PC-3 (cell line): ENCODE results near the gene PPIL4. TPM values are rescaled to one million over a fixed set of nuclear protein-coding genes. Genes with fewer than 3 reads are reported as not detected.

Source experiments
- ATAC-seq: fragments of 200-7000 bp; cut with Tn5 transposase; 2 replicates; pipeline ENCODE4 v1.9.1; 2020; ENCODE audit warnings: mild to moderate bottlenecking, moderate library complexity
- BruUV-seq: library from RNA; stranded (reverse); fragments of 400-500 nt; replicated peaks from 2 replicates; lab custom pipeline; 2021; lab: Mats Ljungman, UMichigan
- CTCF ChIA-PET: fragments of 300-600 bp; sonication (Branson Sonifier 250); formaldehyde crosslinking; loops from one replicate; lab custom pipeline; 2022; ENCODE audit warnings: antibody characterized with exemption; lab: Charles Lee
- POLR2A ChIA-PET: fragments of 300-600 bp; sonication (Branson Sonifier 250); formaldehyde crosslinking; loops from one replicate; lab custom pipeline; 2022; ENCODE audit warnings: antibody characterized with exemption; ENCODE audit not compliant: unreplicated experiment; lab: Charles Lee
- DNase-seq: peaks from one replicate; pipeline ENCODE4 v3.0.0-alpha.2; 2015
- H2AFZ ChIP-seq: fragments of 300-600 bp; sonication (generic); 2 replicates; pipeline ENCODE4 v1.6.0; 2016; ENCODE audit warnings: antibody characterized with exemption, low read length
- H3F3A ChIP-seq: fragments of 300-600 bp; sonication (generic); one replicate; pipeline ENCODE4 v1.6.0; 2017; ENCODE audit warnings: antibody characterized with exemption, low read length, control low read depth, mild to moderate bottlenecking; ENCODE audit not compliant: unreplicated experiment
- H3K27ac ChIP-seq: fragments of 300-600 bp; sonication (generic); 2 replicates; pipeline ENCODE4 v1.5.1; 2016; ENCODE audit warnings: mild to moderate bottlenecking, low read length
- H3K27me3 ChIP-seq: fragments of 300-600 bp; sonication (generic); 2 replicates; pipeline ENCODE4 v1.6.1; 2016; ENCODE audit warnings: low read length, mixed read lengths
- H3K36me3 ChIP-seq: fragments of 300-600 bp; sonication (generic); 2 replicates; pipeline ENCODE4 v1.6.1; 2016; ENCODE audit warnings: low read depth, mixed run types, low read length, mixed read lengths
- H3K4me1 ChIP-seq: fragments of 300-600 bp; sonication (generic); 2 replicates; pipeline ENCODE4 v1.5.1; 2016; ENCODE audit warnings: low read length; ENCODE audit not compliant: insufficient read depth
- H3K4me2 ChIP-seq: fragments of 300-600 bp; sonication (generic); 2 replicates; pipeline ENCODE4 v1.6.0; 2016; ENCODE audit warnings: low read length
- H3K4me3 ChIP-seq: fragments of 300-600 bp; sonication (generic); 2 replicates; pipeline ENCODE4 v1.5.1; 2016; ENCODE audit warnings: mild to moderate bottlenecking, low read length, mixed read lengths
- H3K79me2 ChIP-seq: fragments of 300-600 bp; sonication (generic); 2 replicates; pipeline ENCODE4 v1.6.1; 2017; ENCODE audit warnings: low read length, mixed read lengths
- H3K9ac ChIP-seq: fragments of 300-600 bp; sonication (generic); 2 replicates; pipeline ENCODE4 v1.6.0; 2016; ENCODE audit warnings: mild to moderate bottlenecking, low read length
- H3K9me2 ChIP-seq: fragments of 300-600 bp; sonication (generic); replicated peaks from 2 replicates; pipeline ENCODE4 v1.6.1; 2016; ENCODE audit warnings: mixed run types, low read length, mixed read lengths
- H3K9me3 ChIP-seq: fragments of 300-600 bp; sonication (generic); 2 replicates; pipeline ENCODE4 v1.6.1; 2016; ENCODE audit warnings: low read length, mixed read lengths
- H4K20me1 ChIP-seq: fragments of 300-600 bp; sonication (generic); 2 replicates; pipeline ENCODE4 v1.6.1; 2016; ENCODE audit warnings: low read length, mixed read lengths
- EZH2 ChIP-seq: fragments of 300-600 bp; sonication (generic); IDR thresholded peaks from one replicate; pipeline ENCODE4 v1.6.1; 2017; ENCODE audit warnings: antibody characterized with exemption, mild to moderate bottlenecking, low read length; ENCODE audit not compliant: unreplicated experiment
- EZH2phosphoT487 ChIP-seq: fragments of 300-600 bp; sonication (generic); IDR thresholded peaks from 2 replicates; pipeline ENCODE4 v1.6.1; 2018; ENCODE audit warnings: mild to moderate bottlenecking, antibody characterized with exemption, low read length, borderline replicate concordance
- intact Hi-C: fragments of 100-400 bp; cut with micrococcal nuclease; formaldehyde crosslinking; loops from 2 replicates; pipeline ENCODE4 v1.9.0; 2023
- total RNA-seq: library from RNA; depleted of rRNA; stranded (reverse); fragments of >200 nt; gene quantifications from 2 replicates; pipeline ENCODE4 v1.2.3, GENCODE V29; 2014
- TF ChIP-seq, protein P1 (sequence below): fragments of 300-600 bp; sonication (generic); conservative IDR thresholded peaks from 2 replicates; pipeline ENCODE4 v1.5.1; 2017; ENCODE audit warnings: antibody characterized with exemption, low read depth, mild to moderate bottlenecking, low read length

PPIL4 gene
- total RNA-seq, 1 experiment from 2014 or later: 12.8 TPM

DNA sequence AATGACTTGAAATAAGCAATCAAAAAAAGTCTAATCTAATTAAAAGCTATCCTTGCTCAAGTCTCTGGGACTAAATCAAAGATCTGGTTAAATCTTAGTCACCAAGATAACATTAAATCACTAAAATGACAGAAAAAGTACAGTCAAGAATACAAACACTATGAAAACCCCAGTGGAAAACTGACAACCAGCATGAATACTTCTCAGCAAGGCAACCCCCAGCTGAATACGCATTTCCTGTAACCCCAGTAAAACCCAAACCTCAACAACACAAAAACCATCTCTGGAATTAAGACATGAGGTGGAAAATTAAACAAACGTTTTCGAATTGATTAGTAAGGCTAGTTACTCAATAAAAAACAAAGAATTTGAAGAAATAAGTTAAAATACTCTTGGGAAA, 37.4 kb downstream of the PPIL4 start:
- no peak overlapping the region for H3K4me3 ChIP-seq
- H3K27me3 ChIP-seq: no peaks in the 10 kb centered on the region
- no peak for DNase-seq
- ChIA-PET CTCF (no interaction called here), POLR2A (interaction anchor here (0.5 kb wide), 1 partner anchor 1825 kb away, joined by 3 read pairs; no protein-coding TSS in a partner anchor)
- no peak overlapping the region for H3K4me2 ChIP-seq
- H3K36me3 ChIP-seq: peaks cover 7% of the 10 kb centered on the region
- H2AFZ ChIP-seq: no peak overlapping the region
- no peaks in the 10 kb centered on the region for H3F3A ChIP-seq
- H4K20me1 ChIP-seq: no peaks in the 10 kb centered on the region
- no peaks in the 10 kb centered on the region for H3K79me2 ChIP-seq
- no peak for ATAC-seq
- intact Hi-C loops: no loop called here
- no peak overlapping the region for H3K9ac ChIP-seq
- H3K9me3 ChIP-seq: no peaks in the 10 kb centered on the region
- H3K4me1 ChIP-seq: no peaks in the 10 kb centered on the region
- no TSS peak for BruUV-seq
- TF ChIP-seq EZH2 (no peak), EZH2phosphoT487 (no peak)
- TF ChIP-seq, protein P1, sequence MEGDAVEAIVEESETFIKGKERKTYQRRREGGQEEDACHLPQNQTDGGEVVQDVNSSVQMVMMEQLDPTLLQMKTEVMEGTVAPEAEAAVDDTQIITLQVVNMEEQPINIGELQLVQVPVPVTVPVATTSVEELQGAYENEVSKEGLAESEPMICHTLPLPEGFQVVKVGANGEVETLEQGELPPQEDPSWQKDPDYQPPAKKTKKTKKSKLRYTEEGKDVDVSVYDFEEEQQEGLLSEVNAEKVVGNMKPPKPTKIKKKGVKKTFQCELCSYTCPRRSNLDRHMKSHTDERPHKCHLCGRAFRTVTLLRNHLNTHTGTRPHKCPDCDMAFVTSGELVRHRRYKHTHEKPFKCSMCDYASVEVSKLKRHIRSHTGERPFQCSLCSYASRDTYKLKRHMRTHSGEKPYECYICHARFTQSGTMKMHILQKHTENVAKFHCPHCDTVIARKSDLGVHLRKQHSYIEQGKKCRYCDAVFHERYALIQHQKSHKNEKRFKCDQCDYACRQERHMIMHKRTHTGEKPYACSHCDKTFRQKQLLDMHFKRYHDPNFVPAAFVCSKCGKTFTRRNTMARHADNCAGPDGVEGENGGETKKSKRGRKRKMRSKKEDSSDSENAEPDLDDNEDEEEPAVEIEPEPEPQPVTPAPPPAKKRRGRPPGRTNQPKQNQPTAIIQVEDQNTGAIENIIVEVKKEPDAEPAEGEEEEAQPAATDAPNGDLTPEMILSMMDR: no peak
- H3K9me2 ChIP-seq: no peaks in the 10 kb centered on the region
- no peak overlapping the region for H3K27ac ChIP-seq

DNA sequence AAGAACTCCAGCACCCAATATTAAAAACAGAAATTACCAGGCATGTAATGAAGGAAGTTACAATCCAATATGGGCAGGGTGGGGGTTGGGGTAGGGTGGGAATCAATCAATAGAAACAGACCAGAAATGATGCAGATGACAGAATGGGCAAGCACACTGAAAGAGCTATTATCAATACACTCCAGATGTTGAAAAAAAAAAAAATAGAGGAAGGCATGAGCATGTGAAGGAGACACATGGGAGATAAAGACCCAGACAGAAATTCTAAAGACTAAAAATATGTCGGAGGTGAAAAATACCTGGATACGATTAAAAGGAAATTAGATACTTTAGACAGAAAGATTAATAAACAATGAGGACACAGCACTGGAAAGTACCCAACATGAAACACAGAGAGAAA, 42.0 kb downstream of the PPIL4 start:
- no peak overlapping the region for H3K4me3 ChIP-seq
- ATAC-seq (no peak), DNase-seq (no peak)
- no peak overlapping the region for H3K9ac ChIP-seq
- no peak overlapping the region for H2AFZ ChIP-seq
- peaks cover under 1% of the 10 kb centered on the region; the same call in 1 of the 2 replicates for H3K4me1 ChIP-seq
- no peak overlapping the region for H3K4me2 ChIP-seq
- no peak overlapping the region for H3K27ac ChIP-seq
- POLR2A ChIA-PET: no interaction called here
- no peaks in the 10 kb centered on the region for H3K36me3 ChIP-seq
- no peaks in the 10 kb centered on the region for H3F3A ChIP-seq
- H4K20me1 ChIP-seq: no peaks in the 10 kb centered on the region
- TF ChIP-seq EZH2phosphoT487 (no peak), EZH2 (no peak)
- TF ChIP-seq, protein P1: no peak
- no peaks in the 10 kb centered on the region for H3K9me2 ChIP-seq
- H3K9me3 ChIP-seq: no peaks in the 10 kb centered on the region
- intact Hi-C loops: no loop called here
- BruUV-seq: no TSS peak
- CTCF ChIA-PET: interaction anchor here (0.6 kb wide), 1 partner anchor 728 kb away, joined by 3 read pairs; no protein-coding TSS in a partner anchor
- no peaks in the 10 kb centered on the region for H3K79me2 ChIP-seq
- no peaks in the 10 kb centered on the region for H3K27me3 ChIP-seq

DNA sequence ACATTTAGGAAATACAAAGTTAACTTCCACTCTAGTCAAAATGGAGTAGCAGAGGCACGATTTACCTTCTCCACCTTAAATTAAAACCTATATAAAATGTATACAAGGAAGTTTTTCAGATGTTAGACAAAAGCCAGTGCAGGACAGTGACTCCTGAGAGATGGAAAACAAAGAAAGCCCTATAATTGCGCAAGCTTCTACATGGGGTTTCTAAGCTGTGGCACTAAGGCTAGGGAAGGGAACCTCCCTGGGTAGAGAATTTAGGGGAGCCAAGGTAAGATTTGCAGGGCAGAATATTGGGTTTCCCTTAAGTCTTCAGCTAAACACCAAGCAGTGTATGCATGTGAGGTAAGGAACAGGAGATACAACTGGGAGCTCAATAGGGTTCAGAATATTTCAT, 42.6 kb downstream of the PPIL4 start:
- POLR2A ChIA-PET: no interaction called here
- H3F3A ChIP-seq: no peaks in the 10 kb centered on the region
- BruUV-seq: no TSS peak

More for the DNA sequence above, 42.6 kb downstream of the PPIL4 start:
- Histone ChIP-seq H3K27ac (no peak overlapping the region), H3K9ac (no peak overlapping the region), H3K9me2 (no peaks in the 10 kb centered on the region), H3K36me3 (no peaks in the 10 kb centered on the region), H3K79me2 (no peaks in the 10 kb centered on the region), H2AFZ (no peak overlapping the region), H3K4me1 (peaks cover 6% of the 10 kb centered on the region; the same call in 1 of the 2 replicates), H3K4me2 (no peak overlapping the region), H3K9me3 (no peaks in the 10 kb centered on the region), H4K20me1 (no peaks in the 10 kb centered on the region), H3K27me3 (no peaks in the 10 kb centered on the region), H3K4me3 (no peak overlapping the region)
- DNase-seq: no peak
- ATAC-seq: no peak
- TF ChIP-seq, protein P1: no peak
- no peak for TF ChIP-seq EZH2
- intact Hi-C loops: no loop called here
- CTCF ChIA-PET: no interaction called here
